Psoas muscle (tissue), 8 donors: Measurements from ENCODE around the gene CFAP298. TPM values are rescaled to one million over a fixed set of nuclear protein-coding genes. Genes with fewer than 3 reads are reported as not detected.

Experiments
- ATAC-seq, 4 donors: fragments of 200-7000 bp; cut with Tn5 transposase; one replicate each; pipeline ENCODE4 v1.9.1; 2020; ENCODE audit warnings: moderate library complexity in 3 of 4, mild to moderate bottlenecking in 2 of 4
- DNase-seq, 2 donors: peaks; one replicate each; pipeline ENCODE4 v3.0.0-alpha.2; 2020
- H3K27ac ChIP-seq: fragments of 200-600 bp; one replicate; pipeline ENCODE4 v1.8.0; 2022
- H3K27me3 ChIP-seq, 3 donors: fragments of 200-600 bp in 1 of 3; one replicate each; pipeline versions ENCODE4 v1.6.1 to v1.8.0; 2013 to 2022; ENCODE audit warnings: low read length in 2 of 3, mild to moderate bottlenecking in 2 of 3, moderate library complexity in 1 of 3; ENCODE audit not compliant: insufficient read depth in 3 of 3
- H3K36me3 ChIP-seq, 2 donors: fragments of 200-600 bp in 1 of 2; one replicate each; pipeline versions ENCODE4 v1.6.1 to v1.8.0; 2013 to 2022; ENCODE audit warnings: low read depth in 1 of 2, mild to moderate bottlenecking in 1 of 2, moderate library complexity in 1 of 2; ENCODE audit not compliant: insufficient read depth in 1 of 2
- H3K4me1 ChIP-seq: fragments of 200-600 bp; one replicate; pipeline ENCODE4 v1.8.0; 2022
- H3K4me3 ChIP-seq: fragments of 200-600 bp; one replicate; pipeline ENCODE4 v1.8.0; 2022; ENCODE audit warnings: mild to moderate bottlenecking
- H3K9me3 ChIP-seq: fragments of 200-600 bp; one replicate; pipeline ENCODE4 v1.8.0; 2022
- WGBS, 3 donors: extraction: QIAGEN DNeasy Blood & Tissue Kit; methylation state at CpG; one replicate each; pipeline versions ENCODE4 v1.1.6 to v1.1.7; 2013; 5-methylcytosine and 5-hydroxymethylcytosine counted together
- intact Hi-C, 2 donors: fragments of 100-400 bp; cut with DNase I; formaldehyde crosslinking; loops; one replicate each; pipeline versions ENCODE4 v1.11.0 to v1.14.2; 2022
- polyA plus RNA-seq, 3 donors: library from polyadenylated mRNA; stranded (reverse); fragments of 200-250 nt; gene quantifications; one replicate each; pipeline ENCODE4 v1.2.3, GENCODE V29; 2013
- total RNA-seq, 4 donors: library from RNA; stranded (reverse); fragmentation: NEBNext Ultra II Directional in 2 of 4; extraction: Animal tissue kit (Norgen Biotek cat#: 25700) in 2 of 4; gene quantifications; one replicate each; pipeline versions ENCODE4 v1.2.1 to v1.2.4, GENCODE V29; 2021 to 2023
- TF ChIP-seq, protein P1 (sequence below): fragments of 200-600 bp; IDR thresholded peaks from one replicate; pipeline ENCODE4 v1.8.0; 2022; ENCODE audit warnings: antibody characterized with exemption
- donor health status: healthy with polysubstance abuse.
- donor health status: DM: no; HTN: no; CAD: no; lungs with moderate emphysema.
- donor health status: Bipolar disorder and iron deficiency.
- donor health status: healthy.
- donor health status: DM: yes; HTN: yes; CAD: no.
- donor health status: DM: no; HTN: no; CAD: no.
- donor health status: DM: no; HTN: no; CAD: no.
- donor health status: DM: yes; HTN: yes; CAD: no.

Gene CFAP298
- total and polyA plus RNA-seq, 7 donors: 24.6 to 64.8 (median 31.6) TPM

GRCh38 chr21:32592929-32593502, 19.2 kb downstream of the CFAP298 start:
- Histone ChIP-seq H3K9me3 (no peaks in the 10 kb centered on the region), H3K4me3 (no peak overlapping the region), H3K36me3 (peaks cover 0 to 8% of the 10 kb centered on the region in 2 donors), H3K27ac (no peak overlapping the region), H3K27me3 (no peaks in the 10 kb centered on the region), H3K4me1 (no peaks in the 10 kb centered on the region)
- TF ChIP-seq, protein P1, sequence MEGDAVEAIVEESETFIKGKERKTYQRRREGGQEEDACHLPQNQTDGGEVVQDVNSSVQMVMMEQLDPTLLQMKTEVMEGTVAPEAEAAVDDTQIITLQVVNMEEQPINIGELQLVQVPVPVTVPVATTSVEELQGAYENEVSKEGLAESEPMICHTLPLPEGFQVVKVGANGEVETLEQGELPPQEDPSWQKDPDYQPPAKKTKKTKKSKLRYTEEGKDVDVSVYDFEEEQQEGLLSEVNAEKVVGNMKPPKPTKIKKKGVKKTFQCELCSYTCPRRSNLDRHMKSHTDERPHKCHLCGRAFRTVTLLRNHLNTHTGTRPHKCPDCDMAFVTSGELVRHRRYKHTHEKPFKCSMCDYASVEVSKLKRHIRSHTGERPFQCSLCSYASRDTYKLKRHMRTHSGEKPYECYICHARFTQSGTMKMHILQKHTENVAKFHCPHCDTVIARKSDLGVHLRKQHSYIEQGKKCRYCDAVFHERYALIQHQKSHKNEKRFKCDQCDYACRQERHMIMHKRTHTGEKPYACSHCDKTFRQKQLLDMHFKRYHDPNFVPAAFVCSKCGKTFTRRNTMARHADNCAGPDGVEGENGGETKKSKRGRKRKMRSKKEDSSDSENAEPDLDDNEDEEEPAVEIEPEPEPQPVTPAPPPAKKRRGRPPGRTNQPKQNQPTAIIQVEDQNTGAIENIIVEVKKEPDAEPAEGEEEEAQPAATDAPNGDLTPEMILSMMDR: no peak
- ATAC-seq (no peak), DNase-seq (no peak)
- intact Hi-C loops: no loop called here
- 42 to 55% (median 46%) methylated on average over 10 of the region's 10 CpGs for WGBS, 3 donors

DNA sequence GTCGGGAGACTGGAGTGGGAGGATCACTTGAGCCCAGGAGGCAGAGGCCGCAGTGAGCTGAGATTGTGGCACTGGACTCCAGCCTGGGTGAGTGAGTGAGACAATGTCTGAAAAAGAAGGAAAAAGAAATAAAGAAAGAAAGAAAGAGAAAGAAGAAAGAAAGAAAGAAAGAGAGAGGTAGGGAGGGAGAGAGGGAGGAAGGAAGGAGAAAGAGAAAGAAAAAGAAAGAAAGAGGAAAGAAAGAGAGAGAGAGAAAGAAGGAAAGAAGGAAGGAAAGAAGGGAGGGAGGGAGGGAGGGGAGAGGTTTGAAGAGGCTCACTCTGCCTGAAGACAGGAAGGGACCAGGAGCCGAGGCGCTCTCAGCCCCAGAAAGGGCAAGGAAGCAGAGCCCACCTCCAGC, 22.0 kb downstream of the CFAP298 start:
- TF ChIP-seq, protein P1: no peak
- WGBS, 3 donors: 69 to 79% (median 77%) methylated on average over 4 of the region's 4 CpGs
- DNase-seq (no peak), ATAC-seq (no peak)
- intact Hi-C loops: no loop called here
- no peak overlapping the region for H3K4me3 ChIP-seq
- H3K27me3 ChIP-seq: no peaks in the 10 kb centered on the region
- peaks cover 0 to 4% of the 10 kb centered on the region in 2 donors for H3K36me3 ChIP-seq
- no peak overlapping the region for H3K27ac ChIP-seq
- no peaks in the 10 kb centered on the region for H3K4me1 ChIP-seq
- H3K9me3 ChIP-seq: no peaks in the 10 kb centered on the region

GRCh38 chr21:32587651-32588050, 24.5 kb downstream of the CFAP298 start:
- TF ChIP-seq, protein P1: no peak
- Histone ChIP-seq H3K4me3 (no peak overlapping the region), H3K27ac (no peak overlapping the region), H3K4me1 (no peaks in the 10 kb centered on the region), H3K9me3 (no peaks in the 10 kb centered on the region), H3K36me3 (peaks cover 0 to 4% of the 10 kb centered on the region in 2 donors), H3K27me3 (no peaks in the 10 kb centered on the region)
- DNase-seq: no peak
- 91 to 94% (median 93%) methylated on average over 5 of the region's 5 CpGs for WGBS, 3 donors
- ATAC-seq: no peak
- intact Hi-C loops: no loop called here

DNA sequence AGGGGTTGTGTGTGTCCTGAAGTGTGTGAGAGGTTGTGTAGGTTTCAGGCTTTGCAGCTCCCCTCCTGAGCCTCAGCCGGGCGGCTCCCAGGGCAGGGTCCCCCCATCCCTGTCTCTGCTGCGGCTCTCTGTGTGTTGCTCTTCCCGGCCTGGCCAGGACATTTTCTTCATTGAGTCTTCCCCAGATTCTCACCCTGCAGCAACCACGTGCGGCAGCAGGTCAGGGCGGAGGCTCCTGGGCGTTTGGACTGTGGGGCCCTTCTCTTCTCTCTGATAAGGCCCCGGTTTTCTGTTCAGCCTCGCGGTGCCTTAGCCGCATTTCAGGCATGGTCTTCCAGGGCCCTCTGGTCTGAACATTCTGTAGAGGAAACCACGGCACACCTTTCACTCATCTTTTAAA, 25.1 kb downstream of the CFAP298 start:
- TF ChIP-seq, protein P1: no peak
- Histone ChIP-seq H3K9me3 (no peaks in the 10 kb centered on the region), H3K36me3 (peaks cover 0 to 4% of the 10 kb centered on the region in 2 donors), H3K27me3 (no peaks in the 10 kb centered on the region), H3K27ac (no peak overlapping the region), H3K4me3 (no peak overlapping the region), H3K4me1 (no peaks in the 10 kb centered on the region)
- intact Hi-C loops: no loop called here
- ATAC-seq (no peak), DNase-seq (no peak)
- WGBS, 3 donors: 79 to 85% (median 84%) methylated on average over 13 of the region's 13 CpGs

- Histone ChIP-seq H3K4me3 (no peak overlapping the region), H3K27ac (no peak overlapping the region), H3K36me3 (peaks cover 0 to 4% of the 10 kb centered on the region in 2 donors), H3K27me3 (no peaks in the 10 kb centered on the region), H3K9me3 (no peaks in the 10 kb centered on the region), H3K4me1 (no peaks in the 10 kb centered on the region)
- DNase-seq (no peak), ATAC-seq (no peak)
- 85 to 92% (median 87%) methylated on average over 9 of the region's 9 CpGs for WGBS, 3 donors
- TF ChIP-seq, protein P1: no peak
- intact Hi-C loops: no loop called here
Measured at GRCh38 chr21:32585970-32586369, 26.2 kb downstream of the CFAP298 start.
